Esophagus muscularis mucosa (tissue), 4 donors: ENCODE results near the gene PLCZ1.

Experiments
- CTCF ChIP-seq, 3 experiments: fragments of 200-600 bp in 2 of 3; fragments of 450-650 bp in 1 of 3; sonication (generic) in 2 of 3; IDR thresholded peaks; one replicate each; pipeline ENCODE4 v1.5.1; 2017 to 2019; ENCODE audit warnings: antibody characterized with exemption in 3 of 3, mild to moderate bottlenecking in 2 of 3, moderate library complexity in 1 of 3
- EP300 ChIP-seq: sonication (generic); formaldehyde crosslinking; IDR thresholded peaks from one replicate; pipeline ENCODE4 v1.6.1; 2017; ENCODE audit warnings: antibody characterized with exemption
- POLR2A ChIP-seq: fragments of 450-650 bp; IDR thresholded peaks from one replicate; pipeline ENCODE4 v1.6.1; 2017; ENCODE audit warnings: antibody characterized with exemption, moderate library complexity, mild to moderate bottlenecking, low read depth
- POLR2AphosphoS5 ChIP-seq, 2 donors: sonication (generic); formaldehyde crosslinking; IDR thresholded peaks; one replicate each; pipeline ENCODE4 v1.6.1; 2017; ENCODE audit warnings: antibody characterized with exemption in 2 of 2

- no peak for TF ChIP-seq CTCF (IDR thresholded peaks at IDR 0.05)
- TF ChIP-seq POLR2AphosphoS5 (IDR thresholded peaks at IDR 0.05) = no peak
- no peak for TF ChIP-seq POLR2A
- TF ChIP-seq EP300 = no peak
Measured at GRCh38 chr12:18700271-18700670, 37.5 kb downstream of the PLCZ1 start.
